HG03432 (cell line): ENCODE data around the gene ABCA4.

Source experiments
- ATAC-seq: cut with Tn5 transposase; IDR thresholded peaks from one replicate; pipeline ENCODE4 v1.9.1; 2021; ENCODE audit warnings: mild to moderate bottlenecking, moderate library complexity; ENCODE audit not compliant: unreplicated experiment

ABCA4 gene

DNA sequence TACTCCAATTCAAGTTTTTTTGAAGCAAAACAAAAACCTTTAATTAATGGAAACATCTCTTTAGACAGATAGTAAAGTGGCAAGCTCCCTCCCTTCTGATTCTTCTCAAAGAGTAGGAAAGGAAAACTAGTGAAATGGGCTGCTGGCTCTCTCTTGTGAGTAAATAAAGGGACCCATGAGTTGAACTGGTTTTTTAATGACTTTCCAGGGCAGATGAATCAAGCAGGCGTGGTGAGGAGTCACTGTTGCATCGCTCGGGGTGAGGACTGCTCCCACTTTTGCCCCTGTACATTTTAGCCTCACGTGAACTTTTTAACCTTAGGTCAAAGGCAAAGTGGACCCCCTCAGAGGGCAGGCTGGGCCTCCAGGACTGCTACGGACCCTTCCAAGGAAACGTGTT lies 64.8 kb downstream of the ABCA4 start:
- no peak for ATAC-seq

DNA sequence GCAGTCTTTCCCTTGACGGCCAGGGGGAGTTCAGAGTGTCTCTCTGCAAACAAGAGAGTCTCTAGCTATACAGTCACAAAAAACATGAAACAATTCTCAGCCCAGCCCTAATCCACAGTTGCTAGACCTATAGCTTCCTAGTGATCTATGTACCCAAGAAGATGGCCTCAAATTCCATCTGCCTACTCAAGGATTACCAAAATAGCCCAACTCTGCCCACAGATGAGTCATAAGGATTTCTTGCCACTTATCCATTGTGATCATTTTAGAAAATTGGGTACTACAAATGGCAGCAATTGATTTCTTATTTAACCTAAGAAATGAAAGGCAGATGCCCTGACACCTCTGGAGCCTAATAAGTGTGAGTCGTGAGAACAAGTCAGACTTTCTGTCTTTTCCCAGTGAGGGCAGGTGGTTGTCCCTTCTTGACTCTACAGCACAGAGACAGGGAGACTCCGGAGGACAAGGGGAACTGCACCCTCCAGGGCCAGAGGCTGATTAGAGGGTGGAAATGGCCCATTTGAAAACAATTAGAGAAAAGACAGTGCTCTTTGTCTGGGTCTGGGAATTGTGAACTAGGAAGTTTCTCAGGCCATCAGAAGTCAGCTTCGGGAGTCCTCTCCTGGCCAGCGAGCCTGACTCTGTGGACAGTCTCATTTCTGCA lies 65.4 kb downstream of the ABCA4 start:
- ATAC-seq: no peak

DNA sequence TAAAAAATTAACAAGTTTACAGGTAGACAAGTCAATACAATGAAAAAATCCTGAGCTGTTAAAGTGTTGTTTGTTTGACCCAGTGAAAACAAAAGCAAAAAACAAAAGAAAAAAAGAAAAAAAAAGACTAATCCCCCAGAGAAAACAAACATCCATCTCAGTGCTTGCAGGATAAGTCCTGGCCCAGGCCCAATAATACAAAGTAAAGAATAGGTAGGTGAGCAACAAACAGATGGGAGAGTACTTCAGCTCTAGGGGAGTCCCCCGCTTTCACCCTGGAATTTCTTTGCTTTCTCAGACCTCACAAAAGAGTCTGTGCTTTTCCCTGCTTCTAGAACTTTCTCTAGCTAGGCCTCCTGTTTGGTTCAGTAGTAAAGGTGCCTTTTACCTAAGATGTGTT lies 70.3 kb downstream of the ABCA4 start:
- no peak for ATAC-seq

DNA sequence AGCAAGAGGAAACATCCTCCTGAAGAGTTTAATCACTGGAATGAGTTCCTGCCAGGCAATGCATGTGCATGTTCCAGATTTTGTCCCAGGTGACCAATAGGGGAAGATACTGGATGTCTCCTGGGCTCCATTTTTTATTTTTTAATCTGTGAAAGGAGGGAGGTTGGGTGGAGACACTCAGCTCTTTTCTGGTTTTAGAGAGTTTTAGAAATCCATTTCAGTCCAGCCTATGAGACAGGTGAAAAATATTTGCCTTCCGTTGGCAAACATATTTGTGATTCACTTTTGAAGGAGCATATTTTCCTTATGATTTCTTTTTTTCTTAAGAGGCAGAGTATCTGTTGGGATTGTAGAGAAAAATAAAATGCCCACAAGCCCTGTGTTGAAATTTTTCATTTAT lies 70.7 kb downstream of the ABCA4 start:
- no peak for ATAC-seq

DNA sequence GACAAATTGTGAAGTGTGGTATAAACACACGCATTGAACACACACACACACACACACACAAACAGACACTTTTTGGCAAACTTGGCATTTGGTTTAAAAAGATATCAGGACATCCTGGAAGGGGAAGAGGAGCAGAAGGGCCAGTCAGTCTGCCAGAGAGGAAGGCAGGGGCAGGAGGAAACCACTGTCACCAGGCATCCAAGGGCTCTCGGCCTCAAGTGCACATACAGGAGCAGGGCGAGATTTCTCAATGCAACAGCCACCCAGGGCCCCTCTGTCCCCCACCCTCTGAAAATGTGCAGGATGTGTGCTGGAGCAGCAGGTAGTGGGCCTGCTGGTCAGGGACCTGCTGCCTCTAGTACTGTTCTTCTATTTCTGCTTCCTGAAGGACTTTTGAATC lies 71.2 kb downstream of the ABCA4 start:
- ATAC-seq: no peak

DNA sequence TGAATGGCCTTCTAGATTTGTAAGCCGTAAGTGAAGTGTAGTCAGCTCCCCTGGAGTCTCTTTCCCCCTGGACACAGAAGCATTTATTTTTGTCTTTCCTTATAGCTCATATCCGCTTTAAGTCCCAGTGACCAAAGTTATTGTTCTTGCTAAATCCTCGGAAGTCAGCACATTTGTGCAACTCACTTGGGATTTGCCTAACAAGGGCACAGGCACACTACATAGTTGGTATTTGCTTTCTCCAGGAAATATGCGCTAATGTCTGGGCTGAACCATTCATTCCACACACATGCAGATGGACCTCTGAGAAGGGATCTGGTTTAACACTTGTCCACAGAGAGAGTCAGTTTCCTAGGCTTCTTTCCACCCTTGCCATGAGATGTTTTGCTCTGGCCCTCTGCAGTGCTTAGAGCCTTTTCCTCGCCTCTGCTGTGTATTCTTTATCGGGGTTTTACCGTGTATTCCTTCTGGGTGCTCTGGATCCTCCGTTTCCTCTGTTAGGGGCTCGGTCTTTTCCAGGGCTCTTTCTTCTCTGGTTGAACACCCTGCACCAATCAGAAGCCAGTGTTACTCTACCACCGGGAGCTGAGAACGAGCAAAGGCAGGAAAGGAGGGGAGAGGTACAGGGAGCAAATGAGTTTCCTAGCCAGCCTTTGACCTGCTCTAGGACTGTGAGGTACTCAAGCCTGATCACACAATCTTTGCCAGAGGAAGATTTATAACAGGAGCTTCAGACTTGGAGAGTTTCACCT lies 72.4 kb downstream of the ABCA4 start:
- ATAC-seq: no peak

DNA sequence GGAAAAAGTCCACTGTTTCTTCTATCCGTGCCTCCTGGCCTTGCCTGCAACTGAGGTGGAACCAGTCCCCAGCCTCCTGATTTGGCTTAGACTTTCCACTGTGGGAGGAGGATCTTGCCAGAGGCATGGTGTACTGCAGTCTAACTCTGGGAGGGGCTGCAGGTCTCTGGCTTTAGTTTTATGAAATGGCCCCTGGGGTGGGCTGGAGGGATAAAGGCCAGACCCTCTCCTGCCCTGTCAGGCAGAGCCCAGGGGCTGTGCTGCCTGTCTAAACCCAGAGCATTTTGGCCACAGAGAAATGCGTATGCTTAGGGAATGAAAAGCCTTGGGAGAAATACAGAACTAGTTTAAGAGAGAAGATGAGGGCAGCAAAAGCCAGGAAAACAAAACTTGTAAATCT lies 73.0 kb downstream of the ABCA4 start:
- no peak for ATAC-seq

DNA sequence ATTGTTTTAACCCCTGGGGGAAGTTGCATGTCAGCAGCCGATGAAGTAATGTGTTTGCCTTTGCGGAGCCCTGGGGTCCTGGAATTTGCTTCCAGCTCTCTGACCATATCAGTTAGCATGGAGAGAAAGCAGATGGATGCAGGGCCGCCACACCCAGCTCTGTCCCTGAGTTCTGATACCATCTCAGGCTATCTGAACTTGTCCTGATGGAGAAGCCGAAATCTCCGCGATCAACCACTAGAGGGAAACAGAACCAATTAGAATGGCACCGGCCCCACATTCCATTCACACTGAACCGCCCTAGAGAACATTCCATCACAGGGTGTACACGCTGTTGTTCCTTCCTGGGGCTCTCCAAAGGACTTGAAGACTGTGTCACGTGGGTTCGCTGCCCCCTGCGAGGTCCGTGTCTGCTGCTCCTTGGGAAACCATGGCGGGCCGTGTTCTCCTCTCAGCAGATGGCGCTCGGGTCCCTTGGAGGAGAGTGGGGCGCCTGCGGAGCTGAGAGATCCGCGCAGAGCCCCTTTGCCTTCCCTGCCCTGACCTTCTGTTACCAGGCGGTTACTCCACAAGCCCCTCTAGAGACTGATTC lies 75.4 kb downstream of the ABCA4 start:
- no peak for ATAC-seq

DNA sequence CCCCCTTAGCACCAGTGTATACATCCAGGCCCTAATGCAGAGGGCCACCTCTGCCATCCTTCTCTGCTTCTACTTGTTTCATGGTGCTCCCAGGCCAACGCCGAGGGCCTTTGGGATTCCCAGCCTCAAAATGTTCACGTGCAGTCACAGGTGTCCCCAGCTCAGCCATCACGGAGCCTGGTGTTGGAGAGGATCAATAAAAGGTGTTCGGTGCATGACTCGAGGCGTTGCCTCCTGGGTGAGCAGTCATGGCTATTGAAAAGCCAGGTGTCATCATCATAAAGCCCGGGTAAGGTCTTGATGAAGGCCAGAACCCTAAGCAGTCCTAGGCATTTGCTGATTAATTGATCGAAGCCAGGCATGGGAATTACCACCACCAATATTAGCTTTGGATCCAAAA lies 76.1 kb downstream of the ABCA4 start:
- ATAC-seq: no peak

DNA sequence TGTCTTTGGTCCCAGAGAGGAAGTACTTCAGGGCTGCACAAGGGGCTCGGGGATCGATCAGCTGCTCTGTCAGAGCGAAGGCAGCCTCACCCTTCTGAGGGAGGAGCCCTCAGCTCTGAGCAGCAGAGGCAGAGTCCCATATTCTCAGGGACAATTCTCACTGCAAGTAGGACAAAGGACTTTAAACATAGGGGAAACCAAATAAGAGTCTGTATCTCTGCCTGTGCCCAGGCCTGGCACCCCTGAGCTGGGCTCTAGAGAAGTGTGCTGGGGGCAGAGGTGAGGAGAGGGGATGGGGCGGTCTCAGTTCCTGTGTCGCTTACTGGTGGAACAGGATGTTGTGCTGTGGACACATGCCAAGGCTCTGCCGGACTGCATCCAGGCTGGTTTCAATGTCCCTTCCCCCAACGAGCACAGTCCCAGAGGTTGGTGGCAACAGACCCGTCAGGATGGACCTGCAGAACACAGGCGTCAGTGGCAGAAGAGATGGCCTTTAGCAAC lies 76.6 kb downstream of the ABCA4 start:
- no peak for ATAC-seq

DNA sequence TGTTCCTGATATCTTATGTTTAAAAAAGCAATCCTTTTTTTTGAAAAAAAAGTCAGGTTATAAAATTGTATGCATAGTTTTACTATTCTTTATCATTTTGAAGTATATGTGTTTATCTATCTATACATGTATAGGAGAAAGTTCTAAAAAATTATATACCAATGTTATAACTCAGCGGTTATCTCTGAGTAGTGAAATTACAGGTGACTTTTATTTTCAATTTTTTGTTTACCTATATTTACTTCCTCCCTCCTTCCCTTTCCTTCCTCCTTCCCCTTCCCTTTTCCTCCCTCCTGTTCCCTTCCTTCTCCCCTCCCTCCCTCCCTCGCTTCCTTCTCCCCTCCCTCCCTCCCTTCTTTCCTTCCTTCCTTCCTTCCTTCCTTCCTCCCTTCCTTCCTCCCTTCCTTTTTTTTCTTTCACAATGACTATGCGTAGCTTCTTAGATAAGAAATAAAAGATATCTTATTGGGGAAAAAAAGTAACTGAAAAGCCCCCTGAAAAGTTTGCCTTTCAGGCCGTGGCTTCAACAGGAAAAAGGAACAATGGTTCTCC lies 77.1 kb downstream of the ABCA4 start:
- no peak for ATAC-seq

DNA sequence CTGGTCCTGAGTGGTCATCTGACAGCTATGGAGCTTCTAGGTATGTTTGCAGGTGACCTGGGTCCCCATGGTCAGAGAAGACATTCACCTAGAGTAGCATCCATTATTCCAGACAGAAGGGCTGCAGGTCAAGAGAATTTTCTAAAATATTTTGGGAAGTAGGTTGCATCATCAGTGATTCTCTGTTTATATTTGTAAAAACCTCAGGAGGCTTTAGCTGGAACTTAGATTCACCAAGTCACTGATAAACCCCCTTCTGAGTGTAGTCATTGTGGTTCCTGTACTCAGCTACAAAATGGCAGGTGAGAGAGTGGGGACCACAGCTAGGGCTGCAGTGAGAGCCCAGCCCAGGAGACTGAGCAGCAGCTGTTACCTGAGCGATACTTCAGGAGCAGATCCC lies 78.6 kb downstream of the ABCA4 start:
- no peak for ATAC-seq

DNA sequence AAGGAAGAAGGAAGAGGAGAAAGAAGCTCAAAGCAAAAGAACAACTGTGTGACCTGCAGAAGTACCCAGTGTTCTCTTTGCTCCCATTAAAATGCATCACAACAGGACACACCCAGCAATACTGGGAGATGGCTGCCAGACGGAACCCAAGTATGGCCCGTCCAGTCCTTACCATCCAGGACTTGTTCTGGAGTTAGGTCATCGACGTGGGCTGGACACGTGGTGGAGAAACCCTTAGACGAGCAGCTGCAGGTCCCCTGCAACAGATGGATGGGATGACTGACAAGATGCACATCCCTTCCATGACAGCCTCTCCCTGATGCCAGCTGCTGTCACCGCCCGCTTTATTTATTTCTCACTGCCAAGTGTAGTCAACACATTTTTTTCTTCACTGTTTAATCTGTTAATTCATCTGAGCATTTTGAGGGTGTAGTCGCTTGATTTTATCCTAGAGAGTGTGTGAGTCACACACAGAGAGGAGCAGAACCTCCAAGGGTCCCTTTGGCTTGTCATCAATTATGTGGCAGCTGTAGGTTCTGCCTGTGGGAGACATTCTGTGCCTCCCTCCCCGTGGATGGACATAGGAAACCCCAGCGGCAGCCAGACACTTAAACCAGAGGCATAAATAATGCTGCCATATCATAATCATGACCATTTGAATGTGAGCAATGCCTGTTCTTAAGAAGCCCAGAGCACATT lies 80.9 kb downstream of the ABCA4 start:
- ATAC-seq: no peak

DNA sequence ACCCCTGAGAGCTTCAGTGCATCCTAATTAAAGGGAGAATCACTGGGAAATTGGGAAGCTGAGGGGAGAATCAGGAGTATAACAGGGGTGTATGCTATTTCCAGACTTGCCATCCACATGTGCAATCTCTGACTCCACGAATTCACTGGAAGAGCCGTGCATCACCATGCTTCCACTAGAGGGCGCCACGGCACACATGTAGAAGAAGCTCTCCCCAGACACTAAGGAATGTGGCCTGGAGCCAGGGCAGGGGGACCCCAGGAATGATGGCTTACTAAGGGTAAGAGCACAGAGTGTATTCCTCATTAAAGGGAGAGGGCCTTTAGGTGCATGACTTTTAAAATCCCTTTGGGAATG lies 81.5 kb downstream of the ABCA4 start:
- ATAC-seq: no peak

DNA sequence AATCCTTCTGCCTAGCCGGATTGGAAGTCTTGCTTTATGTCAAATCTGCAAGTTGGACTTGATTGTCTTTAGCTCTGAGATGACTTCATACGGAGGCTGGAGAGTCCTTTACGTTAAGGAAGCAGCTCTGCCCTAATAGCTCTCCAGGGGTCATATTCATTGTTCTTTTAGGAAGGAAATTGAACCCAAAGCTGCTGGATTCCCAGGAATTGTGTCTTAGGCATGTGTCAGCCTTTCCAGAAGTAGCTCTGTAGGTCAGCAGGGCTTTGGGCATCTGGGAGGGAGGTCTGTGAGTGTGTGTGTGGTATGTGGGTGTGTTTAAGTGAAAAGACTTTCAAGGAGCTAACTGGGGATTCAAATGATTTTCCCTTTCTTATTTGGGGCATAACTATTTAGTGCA lies 82.4 kb downstream of the ABCA4 start:
- ATAC-seq: no peak

DNA sequence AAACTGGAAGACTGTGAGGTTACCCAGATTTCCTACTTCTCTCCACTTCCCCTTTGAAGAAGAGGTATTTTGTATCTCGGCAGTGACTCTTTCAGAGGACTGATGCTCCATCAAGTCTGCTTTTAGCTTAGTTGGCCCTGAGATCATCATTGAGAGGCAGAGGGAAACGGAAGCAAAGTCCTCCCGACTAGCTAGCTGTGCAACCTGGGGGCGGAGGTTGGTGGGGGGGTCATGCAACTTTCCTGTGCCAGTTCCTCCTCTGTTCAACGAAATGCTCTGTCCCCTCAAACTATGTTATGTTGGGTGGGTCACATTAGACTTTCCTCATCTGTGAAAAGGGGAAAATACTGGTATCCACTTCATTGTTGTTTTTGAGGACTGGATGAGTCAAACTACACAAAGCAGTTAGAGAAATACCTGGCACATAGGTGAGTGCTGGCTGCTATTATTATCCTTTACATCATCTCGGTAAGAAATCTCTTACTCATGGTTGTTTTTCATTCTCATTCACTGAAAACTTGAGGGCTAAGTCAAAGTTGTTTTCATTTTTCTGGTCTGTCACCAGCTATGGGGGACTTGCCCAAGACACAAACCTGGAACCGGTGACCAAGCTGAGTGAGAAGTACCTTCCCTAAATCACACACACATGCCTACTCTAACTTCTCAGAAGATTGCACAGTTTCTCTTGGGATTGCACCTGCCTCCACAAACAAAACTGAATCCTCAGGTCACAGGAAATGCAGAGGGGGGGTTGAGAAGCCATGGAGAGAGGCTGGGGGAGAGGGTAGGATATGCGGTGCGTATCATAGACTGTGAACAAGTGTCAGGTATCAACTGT lies 83.3 kb downstream of the ABCA4 start:
- no peak for ATAC-seq

DNA sequence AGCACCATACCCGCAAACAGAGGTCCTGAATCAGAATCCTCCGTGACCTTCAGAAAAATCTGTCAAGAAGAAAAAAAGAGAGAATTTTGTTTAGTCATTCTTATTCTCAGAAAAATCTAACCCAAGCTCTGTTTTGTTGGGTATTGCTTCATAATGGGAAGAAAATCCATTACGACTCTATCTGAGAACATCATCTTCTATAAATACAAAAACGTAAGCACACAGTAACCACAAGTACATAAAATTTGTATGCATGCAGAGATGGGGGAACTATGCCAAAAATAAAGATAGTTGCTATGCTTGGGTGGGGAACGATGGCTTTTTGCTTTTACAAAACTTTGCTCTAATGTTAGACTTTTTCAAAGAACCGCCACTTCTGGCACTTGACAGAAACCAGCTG lies 84.2 kb downstream of the ABCA4 start:
- no peak for ATAC-seq

DNA sequence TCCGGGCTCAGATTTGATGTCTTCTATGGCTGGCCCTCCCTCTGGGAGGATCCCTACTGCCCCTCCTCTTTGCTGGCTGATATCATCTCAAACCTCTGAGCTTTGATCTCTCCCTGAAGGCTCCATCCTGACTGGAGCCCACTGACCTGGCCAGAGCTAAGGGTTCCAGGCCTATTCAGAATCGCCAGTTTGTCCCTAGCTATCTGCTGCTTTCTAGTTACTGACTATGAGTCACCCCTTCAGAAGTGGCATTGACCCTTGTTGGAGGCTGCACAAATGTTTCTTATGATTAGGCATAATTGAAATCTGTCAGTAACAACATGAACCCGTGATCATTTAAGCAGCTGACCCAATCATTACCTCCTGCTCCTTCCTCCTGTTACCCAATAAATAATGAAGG lies 87.1 kb downstream of the ABCA4 start:
- no peak for ATAC-seq

DNA sequence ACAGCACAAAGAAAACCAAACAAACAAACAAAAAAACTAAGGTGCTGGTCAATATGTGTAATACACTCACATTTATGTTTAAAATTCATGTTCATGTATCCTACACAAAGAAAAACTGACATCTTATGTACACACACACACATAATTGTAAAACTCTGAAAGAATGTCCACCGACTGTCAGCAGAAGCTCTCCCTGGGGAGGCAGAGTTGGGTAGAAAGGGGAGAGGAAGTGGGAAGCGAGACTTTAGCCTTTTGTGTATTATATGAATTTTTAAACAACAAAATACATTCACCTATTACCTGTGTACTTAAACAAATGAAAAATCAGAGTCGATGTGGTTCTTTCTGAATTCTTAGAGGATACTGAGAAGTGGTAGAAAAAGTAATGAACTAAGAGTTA lies 88.3 kb downstream of the ABCA4 start:
- ATAC-seq: no peak

DNA sequence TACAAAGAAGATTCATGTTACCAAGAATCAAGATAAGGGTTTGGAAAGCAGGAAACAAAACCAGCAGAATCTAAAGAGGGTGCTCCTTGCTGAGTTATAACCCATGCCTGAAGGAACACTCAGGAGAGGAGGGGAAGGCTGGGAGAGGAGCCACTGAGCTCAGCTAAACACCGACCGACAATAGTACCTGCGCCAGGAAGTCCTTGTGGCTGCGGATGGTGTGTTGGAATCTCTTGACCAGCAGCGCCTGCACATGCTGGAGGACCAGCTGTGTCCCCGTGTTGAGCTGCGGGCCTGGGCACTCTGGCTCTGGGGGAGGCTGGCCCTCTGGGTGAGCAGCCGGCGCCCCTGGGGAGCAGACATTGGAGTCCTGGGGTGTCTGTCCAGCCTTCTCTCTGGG lies 89.4 kb downstream of the ABCA4 start:
- ATAC-seq: no peak

DNA sequence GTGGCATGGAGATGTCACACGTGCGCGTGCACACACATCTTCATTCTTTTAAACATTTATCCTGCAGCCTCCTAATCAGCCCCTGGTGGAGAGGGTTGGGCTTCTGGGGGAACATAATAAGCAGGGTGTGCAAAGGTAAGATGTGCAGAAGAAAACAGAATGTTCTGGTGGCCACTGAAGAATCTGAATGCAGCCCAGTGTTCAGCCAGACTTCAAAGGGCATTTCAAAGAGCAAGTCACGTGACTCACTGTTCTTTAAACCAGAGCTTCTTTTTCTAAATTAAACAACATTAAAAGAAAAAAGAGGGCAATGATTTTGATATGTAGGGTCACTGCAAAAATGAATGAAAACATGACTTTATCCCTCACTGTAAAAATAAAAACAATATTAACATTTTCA lies 89.8 kb downstream of the ABCA4 start:
- ATAC-seq: no peak
